ENCODE measurements around the gene SDK1.

SDK1 gene

DNA sequence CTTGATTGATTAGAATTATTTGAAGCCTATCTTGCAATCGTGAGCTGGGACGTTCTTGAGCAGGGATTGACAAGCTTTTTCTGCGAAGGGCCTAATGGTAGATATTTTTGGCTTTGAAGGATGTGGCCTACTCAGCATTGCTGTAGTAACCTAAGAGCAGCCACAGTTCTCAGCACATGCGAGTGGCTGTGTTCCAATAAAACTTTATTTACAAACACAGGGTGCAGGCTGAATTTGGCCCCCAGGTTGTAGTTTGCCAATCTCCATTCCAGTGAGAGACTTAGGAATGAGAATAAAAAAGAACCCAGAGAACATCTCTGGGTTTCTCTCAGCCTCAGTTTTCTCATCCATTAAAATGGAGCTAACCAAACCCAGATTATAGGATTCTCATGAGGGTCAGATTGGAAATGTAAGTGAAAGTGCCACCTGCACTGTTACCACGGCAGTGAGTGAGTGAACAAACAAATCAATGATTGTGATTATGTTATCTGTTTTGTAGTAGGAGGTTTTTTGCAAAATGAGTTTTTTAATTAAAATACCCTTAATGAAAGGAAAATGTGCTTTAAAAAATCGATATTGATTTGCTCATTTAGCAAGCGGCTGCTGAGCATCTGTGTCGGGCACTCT lies 664.0 kb downstream of the SDK1 start:
- DNase-seq: no peak

DNA sequence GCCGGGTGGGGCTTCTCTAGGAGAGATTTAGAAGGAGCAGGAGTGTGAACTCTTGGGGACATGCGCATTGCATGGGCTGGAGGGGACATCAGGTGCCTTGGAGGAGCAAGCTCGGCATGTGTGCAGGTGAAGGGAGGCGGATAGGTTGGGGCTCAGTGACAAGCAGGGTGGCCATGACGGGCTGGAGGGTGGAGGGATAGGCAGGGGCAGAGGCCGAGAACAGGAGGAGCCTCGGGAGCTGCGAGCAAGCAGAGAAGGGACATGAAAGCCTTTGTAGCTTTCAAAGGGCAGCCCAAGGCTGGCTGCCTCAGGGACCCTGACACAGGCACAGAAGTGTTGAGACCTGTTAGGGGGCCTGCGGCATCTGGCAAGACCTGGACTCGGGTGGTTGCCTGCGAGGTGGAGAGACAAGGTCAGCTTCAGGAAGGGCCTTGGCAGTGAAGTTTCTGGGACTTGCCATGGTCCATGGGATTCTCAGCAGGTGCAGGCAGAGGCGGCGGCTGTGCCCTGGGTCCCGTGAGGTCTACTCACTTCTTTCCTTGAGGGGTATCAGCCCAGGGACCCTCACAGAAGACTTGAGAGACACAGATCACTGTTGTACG lies 664.8 kb downstream of the SDK1 start:
- no peak for DNase-seq

DNA sequence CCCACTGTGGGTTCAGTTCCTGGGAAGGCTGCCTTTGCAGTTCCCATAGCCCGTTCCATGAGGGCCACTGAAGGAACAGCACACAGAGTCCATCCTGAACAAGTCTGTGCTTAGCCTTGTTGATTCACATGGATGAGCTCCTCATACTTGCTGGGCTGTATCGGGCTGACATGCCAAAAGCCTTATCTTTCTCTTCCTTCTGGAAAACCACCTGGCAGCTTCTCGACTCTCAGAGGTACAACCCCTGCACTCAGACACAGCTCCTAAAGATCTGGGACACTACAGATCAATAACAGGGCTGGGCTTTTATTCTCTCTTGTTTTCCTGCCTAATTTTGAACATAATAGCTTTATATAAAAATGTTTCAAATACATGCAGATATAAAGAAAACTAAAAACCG lies 667.2 kb downstream of the SDK1 start:
- DNase-seq: no peak

DNA sequence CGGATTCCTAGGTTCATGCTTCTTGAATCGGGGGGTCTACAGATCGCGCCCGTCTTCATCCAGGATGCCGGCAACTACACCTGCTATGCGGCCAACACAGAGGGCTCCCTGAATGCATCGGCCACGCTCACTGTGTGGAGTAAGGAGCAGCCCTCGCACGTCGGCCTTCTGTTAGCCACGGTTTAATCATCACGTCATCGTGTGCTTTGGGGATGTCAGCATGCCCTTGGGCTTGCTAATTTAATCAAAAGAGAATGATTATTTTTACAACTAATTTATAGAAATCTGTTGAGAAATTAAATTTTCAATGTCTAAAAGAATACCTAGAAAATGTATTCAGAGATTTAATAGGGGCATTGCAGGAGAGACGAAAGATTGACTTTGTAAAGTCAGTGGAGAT lies 668.2 kb downstream of the SDK1 start:
- DNase-seq: no peak

DNA sequence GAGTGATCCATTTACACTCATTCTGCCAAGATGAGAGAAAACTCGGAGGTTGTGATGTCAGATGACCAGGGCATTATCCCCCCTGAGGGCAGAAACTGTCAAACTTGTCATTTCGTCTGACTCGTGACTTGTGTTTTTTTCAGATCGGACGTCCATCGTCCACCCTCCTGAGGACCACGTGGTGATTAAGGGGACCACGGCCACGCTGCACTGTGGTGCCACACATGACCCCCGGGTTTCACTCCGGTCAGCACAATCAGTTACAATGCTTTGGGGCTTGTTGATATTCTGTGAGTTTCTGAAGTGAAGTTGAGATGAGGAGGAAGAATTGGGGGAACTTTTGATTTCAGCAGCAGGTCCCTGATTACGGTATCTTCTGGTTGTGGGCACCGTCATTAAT lies 670.3 kb downstream of the SDK1 start:
- no peak for DNase-seq

DNA sequence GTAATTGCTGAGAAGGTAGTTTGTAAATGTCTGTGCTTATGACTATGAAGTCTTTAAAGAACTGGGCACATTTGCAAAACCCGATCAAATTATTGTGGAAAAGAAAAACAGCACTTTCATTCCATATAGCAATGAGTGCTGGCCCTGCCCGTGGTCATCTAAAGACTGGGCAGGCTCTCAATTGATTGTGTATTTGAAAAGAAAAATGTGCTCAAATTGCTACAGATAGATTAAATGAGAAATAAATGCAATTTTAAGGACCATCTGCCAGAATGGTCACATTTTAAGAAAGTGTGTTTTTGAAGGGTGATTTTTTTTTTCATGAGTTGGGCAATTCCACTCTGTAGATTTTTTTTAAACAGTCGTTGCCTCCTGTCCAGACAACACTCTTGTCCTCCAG lies 672.2 kb downstream of the SDK1 start:
- no peak for DNase-seq

DNA sequence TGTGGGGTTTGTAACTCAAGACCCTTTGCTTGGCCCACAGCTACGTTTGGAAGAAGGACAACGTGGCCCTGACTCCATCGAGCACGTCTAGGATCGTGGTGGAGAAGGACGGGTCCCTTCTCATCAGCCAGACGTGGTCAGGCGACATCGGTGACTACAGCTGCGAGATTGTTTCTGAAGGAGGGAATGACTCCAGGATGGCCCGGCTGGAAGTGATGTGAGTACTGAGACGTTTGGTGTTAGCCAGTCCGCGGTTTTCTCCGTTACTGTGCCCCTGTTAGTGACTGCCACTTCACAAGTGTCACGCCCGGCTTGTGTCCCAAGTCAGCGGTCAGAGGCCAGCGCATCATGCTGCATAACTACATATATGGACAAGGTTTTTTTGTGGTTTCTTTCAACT lies 673.3 kb downstream of the SDK1 start:
- no peak for DNase-seq

DNA sequence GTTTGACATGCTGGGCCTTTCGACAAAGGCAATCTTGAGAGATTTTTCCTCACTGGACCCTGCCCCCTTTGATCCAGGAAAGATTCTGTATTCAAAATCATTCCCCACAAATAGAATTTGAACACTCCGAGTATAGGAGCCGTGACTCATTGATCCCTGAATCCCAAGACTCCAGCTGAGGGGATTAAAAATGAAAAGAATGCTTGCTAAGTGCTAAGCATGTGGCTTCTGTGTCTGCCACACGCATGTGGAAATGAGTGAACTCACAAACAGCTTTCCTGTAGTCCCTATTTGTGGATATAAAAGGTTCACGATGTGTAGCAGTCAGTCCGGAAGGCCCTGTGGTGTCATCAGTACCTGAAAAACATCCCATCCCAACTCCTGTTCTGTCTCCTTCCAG lies 674.3 kb downstream of the SDK1 start:
- no peak for DNase-seq

DNA sequence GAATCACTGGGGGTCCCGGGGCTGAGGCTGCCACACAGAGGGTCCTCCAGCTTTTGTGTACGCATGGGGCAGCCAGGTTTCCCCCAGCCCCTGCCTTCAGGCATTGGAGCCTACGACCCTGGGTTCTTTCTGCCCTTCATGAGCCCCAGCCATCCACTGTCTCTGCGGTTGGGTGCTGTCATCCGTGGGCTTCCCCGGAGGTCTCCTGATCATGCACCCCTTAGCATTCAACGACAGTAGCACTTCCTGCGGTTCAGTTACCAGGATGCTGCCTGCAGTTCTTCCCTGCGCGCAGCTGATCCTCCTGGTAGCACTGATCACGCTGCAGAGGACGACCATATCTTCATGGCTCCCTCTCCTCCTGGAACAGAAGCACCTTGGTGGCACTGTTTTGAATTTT lies 676.3 kb downstream of the SDK1 start:
- no peak for DNase-seq

DNA sequence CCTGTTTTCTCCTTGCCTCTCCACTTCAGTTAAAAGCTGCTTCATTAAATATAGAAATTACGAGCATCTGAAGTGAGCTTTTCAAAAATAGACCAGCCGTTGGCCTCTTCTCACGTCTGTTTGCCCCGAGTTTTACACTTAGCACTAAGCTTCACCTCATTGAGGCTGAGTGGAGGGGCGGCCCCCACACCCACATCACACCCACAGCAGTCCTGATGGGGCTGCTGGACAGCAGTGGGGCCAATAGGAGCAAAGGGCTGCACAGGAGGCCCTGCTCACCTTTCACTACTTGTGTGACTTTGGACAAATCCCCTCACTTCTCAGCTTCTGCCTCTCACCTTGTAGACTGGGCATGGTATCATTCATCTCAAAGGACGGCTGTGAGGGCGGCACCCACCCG lies 677.8 kb downstream of the SDK1 start:
- DNase-seq: no peak

DNA sequence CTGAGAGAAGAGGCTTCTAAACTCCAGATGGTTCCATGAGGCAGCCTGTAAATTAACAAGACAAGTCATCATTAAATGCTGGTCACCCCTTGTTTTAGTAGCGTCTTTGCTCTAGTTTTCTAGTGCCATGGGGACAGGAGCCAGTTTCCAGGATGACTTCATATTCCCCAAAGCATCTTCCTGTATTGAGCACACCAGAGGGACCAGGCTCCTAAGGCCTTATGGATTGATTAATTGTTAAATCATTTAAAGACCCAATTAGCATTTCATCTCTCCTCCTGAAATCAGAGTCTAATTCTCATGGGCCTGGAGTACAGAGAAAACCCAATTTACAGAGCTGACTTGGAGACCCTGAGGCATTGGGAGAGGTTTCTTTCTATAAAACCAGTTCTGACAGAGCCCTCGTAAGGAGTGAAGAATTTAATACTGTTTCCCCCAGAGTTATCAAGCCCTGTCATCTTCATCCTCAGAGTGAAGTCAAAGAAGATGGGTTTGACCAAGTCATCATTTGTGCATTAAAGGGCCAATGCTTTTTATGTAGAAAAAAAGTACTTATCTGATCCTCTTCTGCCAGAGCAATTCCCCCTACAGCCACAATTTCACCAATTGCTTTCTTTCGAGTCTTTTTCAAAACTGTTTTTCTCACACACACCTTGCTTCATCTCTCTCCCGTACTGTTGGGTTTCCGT lies 678.7 kb downstream of the SDK1 start:
- no peak for DNase-seq

DNA sequence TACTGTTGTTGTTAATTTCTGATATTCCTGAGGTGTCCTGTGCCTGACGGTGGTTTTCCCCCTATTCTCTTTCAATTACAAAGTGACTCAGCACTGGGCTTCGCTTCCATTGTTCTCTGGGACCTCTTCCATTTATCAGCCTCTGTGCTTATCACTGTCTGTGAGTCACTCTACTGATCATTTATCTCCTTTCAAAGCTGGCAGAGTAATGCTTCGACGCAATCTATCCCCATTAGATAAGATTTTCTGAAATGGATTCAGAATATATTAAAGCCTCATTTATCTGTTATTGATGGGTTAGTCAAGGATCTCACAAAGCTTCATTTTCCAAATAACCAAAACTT lies 679.2 kb downstream of the SDK1 start:
- DNase-seq: no peak

DNA sequence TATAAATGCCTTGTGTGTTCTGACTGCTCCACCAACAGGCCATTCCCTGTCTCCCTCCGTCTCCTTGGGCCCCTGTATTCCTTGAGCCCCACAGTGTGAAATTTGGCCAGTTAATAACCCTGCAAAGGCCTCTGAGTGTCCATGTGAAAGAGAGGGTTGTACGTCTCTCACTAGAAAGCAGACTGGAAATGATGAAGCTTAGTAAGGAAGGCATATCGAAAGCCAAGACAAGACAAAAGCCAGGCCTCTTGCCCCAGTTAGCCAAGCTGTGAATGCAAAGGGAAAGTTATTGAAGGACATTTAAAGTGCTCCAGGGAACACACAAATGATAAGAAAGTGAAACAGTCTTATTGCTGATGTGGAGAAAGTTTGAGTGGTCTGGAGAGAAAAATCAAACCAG lies 680.2 kb downstream of the SDK1 start:
- no peak for DNase-seq

DNA sequence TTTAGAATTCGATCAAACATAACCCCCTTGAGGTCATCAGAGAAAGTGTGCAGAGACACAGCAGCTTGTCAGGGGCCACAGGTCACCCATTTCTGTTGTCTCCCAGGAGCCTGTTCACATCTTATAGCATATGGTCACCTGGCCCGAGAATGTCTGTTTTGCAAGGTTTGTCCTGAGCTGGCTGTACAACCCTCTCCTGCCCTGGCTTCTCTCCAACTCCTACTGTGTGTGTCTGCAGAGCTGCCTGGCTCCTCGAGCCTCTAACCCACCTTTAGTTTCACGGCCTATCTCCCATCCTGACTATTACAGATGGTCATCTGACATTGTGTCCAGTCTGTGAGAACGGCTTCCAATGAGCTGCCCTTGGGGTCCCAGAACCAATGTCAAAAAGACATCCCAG lies 683.4 kb downstream of the SDK1 start:
- no peak for DNase-seq

DNA sequence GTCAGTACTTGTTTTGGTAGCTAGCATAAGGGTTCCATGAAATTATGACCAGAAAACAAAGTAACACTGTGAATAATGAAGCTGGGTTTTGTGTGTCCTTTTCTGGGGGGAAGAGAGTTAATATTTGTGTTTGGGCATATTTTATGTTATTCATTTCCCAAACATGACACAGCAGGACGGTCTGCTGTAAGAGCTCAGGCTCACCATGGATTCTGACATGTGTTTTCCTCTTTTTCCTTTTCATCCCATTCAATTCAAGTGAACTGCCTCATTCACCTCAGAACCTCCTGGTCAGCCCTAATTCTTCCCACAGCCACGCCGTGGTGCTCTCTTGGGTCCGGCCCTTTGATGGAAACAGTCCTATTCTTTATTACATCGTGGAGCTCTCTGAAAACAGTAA lies 685.9 kb downstream of the SDK1 start:
- DNase-seq: no peak

DNA sequence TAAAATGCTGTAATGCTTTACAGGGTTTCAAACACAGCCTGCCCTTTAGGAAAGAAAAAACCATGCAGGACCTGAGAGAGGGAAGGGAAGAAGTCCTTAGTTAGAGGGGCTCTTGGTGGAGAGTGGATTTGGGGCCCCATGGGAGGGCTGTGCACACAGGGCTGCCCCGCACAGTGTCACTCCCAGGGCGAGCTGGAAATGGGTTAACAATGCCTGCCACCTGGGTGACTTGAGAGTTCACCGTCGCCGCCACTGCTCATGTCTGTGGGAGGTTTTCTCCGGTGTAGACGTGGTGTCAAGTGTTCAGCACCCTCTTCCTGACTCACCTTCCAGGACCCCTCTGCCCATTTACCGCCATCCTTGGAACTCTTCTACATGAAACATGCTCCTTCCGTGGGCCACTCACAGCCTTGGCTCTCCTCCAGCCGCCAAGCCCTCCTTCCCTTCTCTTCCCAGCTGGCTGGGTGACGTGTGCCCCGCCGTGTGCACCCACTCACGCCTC lies 686.4 kb downstream of the SDK1 start:
- no peak for DNase-seq

DNA sequence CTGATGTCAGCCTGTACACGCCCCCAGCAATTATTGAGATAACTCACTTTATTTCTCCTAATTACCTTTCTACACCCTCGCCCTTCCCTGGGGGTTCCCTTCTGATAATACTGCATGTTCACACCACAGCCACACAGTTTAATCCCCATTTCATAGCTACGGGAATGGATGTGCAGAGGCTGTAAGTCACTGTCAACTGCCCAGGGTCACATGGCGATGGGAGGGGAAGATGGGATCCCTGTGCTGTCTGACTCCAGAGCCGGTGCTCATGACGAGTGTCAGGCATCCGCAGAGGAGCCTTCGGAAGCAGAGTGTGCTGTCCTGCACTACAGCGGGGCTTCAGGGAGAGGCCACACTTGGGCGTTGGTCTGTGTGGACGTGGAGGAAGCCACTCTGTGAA lies 688.7 kb downstream of the SDK1 start:
- DNase-seq: no peak

DNA sequence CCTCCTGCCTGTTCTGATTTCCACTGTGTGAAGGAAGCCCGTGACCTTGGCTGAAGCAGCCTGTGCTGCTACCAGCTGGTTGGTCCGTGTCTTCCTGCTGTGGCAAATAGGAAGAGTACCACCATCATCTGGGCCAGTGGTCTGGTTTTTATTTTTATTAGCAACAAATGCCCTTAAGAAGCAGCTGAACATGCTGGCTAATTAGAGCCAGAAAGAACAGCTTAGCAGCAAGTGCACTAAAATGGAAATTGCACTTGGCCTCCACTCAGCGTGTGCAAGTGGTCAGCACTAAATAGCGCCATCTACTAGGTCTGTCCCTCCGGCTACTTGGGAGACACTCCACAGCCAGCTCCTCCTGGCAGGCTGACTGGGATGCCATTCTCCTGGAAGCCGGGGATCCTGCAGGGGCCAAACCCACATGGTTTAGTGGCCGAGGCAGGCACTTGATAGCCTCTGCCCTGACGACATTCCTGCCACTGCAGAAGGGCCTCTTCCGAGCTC lies 690.7 kb downstream of the SDK1 start:
- no peak for DNase-seq

DNA sequence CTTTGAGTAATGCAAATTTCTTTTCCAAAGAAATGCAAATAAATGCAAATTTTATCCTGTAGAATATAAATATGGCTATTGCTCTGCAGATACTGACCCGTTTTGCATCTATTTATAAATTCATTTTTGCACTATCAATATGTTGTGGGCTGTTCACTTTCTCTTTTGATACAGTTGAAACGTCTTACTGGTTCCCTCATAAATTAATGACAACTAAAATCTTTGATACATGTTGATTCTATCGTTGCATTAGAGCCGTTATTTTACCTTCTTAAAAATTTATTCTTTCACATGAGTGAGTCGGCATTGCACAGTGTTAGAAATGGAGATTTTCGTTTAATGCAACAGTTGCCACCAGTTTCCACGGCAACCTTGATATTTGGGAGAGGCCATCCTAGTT lies 691.8 kb downstream of the SDK1 start:
- DNase-seq: no peak

DNA sequence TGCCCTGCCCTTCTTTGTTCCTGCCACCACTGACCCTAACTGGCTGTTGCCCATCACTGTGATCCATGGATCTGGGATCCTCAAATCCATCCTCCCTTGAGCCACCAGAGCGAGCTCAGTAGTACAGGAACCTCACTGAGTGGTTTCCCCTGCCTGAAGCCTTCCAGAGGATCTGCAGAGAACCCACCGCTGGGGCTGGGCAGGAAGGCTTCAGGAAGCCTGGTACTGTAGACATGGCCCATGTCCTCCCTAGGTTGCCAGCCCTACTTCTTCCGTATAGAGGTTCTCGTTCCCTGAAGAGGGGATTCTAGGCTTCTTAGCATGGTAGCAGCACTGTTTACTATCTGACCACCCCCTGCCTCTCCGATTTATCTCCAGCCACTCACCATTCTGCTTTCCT lies 693.7 kb downstream of the SDK1 start:
- no peak for DNase-seq

DNA sequence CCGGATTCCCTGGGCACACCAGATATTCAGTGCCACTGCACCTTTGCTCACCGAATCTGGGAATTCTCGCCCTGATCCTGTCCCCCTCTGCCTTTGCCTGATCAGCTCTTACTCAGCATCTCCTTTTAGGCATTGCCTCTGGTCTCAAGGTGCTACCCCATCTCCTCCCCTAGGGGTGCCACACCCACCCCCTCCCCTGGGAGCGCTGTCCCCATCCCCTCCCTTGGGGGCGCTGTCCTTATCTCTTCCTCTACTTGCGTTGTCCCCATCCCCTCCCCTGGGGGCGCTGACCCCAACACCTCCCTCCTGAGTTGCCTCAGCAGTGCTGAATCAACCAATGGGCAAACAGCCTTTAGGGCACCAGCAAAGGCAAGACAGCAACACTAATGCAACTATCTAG lies 694.1 kb downstream of the SDK1 start:
- no peak for DNase-seq

DNA sequence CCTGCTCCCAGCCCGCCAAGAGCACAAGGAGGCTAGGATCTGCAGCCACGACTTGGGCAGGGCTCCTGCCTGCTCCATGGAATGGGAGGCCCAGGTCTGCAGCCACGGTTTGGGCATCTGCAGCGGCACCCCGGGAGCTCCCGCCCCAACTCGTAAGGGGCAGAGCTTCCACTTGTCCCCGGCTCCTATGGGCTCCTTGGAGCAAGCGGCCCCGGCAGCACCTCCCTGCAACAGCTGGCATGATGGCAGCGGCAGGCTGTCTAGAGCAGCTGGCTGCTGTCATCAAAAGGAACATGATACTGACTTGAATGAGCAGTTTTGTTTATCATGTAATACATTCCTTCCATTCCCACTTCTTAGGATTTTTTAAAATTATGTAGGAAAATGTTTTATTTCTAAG lies 697.0 kb downstream of the SDK1 start:
- no peak for DNase-seq

DNA sequence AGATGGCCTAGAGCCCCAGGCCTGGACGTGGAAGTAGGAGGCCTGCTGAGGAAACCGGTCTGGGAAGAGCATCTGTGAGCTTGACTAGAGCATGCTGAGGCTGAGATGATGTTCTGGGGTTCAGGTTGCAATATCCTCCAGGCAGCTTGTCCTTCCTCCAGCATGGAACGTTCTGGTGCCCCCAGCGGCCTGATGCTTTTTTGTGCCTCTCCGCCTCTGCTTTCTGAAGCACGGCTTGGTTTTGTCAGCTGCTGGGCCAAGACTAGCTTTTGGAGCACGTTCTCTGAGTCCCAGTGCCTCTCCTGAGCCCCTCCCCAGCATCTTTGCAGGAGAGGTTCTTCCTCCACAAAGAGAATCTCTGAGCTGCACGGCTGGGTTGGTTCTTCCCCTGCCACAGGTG lies 699.1 kb downstream of the SDK1 start:
- no peak for DNase-seq

DNA sequence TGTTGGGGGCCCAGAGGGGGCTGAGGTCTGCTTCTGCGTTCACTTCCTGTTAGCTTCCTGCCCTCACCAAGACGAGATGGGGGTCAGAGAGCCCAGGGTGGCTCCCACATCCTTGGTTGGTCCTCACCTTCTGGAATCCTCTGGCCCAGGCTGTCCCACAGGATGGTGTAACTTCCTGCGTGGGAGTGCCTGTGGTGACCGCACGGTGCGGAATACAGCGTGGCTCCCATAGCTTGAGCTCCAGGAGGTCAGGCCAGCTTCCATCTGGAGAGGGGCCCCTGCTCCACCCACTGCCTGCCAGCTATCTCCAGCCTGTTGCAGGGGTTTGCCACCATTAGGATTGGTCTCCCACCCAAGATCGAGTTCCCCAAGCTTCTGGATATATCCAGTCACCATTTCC lies 699.9 kb downstream of the SDK1 start:
- no peak for DNase-seq

DNA sequence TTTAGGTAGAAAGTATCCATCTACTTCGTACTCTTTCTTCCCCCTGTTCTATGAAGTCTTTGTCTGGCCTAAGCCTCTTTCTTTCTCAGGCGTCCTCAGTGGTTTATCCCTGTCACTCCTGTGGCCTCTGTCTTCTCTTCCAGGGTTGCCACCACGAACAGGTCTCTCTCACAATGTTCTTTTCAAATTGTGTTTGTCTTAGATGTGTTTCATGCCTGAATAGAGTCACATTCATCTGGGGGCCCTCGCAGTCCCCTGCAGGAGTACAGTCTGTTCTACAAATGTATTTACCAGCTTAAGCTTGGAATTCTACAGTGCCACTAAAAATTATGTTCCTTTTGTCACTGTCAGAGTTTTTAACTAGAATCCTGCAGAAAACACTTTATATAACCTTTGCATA lies 700.7 kb downstream of the SDK1 start:
- no peak for DNase-seq

Data from activated effector memory CD4-positive, alpha-beta T cell treated with anti-CD3 and anti-CD28 coated beads, Interleukin-2, amount 50 U/mL, for 16 hours (primary cell).